Neural progenitor cell (in vitro differentiated cells): ENCODE data around the gene TRIM7.

Source experiments
- EZH2 ChIP-seq: fragments of 200-600 bp; sonication (generic); IDR thresholded peaks from 2 replicates; pipeline ENCODE4 v1.6.1; 2017; ENCODE audit warnings: antibody characterized with exemption, mild to moderate bottlenecking, moderate library complexity
- EZH2phosphoT487 ChIP-seq: fragments of 200-600 bp; sonication (generic); IDR thresholded peaks from 2 replicates; pipeline ENCODE4 v1.6.1; 2017; ENCODE audit warnings: antibody characterized with exemption
- TF ChIP-seq, protein P1 (sequence below): fragments of 200-600 bp; sonication (generic); IDR thresholded peaks from 2 replicates; pipeline ENCODE4 v1.5.1; 2017; ENCODE audit warnings: antibody characterized with exemption, mild to moderate bottlenecking

DNA sequence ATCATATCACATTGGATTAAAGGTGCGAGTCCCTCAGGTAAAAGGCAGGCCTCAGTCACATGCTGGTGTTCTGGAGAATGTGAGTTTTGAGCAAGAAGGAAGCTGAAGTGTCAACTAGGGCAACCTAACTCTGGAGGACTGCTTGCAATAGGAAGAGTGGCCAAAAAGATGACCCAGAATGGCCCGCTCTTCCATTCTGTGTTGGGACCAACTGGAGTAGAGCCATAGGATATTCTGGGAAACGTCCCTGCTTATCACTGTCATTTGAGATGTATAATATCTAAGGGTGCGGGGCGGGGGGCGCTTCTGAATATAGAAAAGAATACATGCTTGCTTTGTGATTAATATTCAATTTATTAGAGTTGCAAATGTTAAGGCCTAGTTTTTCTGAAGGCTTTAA is 7.1 kb upstream of the TRIM7 start:
- TF ChIP-seq, protein P1, sequence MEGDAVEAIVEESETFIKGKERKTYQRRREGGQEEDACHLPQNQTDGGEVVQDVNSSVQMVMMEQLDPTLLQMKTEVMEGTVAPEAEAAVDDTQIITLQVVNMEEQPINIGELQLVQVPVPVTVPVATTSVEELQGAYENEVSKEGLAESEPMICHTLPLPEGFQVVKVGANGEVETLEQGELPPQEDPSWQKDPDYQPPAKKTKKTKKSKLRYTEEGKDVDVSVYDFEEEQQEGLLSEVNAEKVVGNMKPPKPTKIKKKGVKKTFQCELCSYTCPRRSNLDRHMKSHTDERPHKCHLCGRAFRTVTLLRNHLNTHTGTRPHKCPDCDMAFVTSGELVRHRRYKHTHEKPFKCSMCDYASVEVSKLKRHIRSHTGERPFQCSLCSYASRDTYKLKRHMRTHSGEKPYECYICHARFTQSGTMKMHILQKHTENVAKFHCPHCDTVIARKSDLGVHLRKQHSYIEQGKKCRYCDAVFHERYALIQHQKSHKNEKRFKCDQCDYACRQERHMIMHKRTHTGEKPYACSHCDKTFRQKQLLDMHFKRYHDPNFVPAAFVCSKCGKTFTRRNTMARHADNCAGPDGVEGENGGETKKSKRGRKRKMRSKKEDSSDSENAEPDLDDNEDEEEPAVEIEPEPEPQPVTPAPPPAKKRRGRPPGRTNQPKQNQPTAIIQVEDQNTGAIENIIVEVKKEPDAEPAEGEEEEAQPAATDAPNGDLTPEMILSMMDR: no peak
- TF ChIP-seq EZH2phosphoT487 (no peak), EZH2 (no peak)
